HepG2 (cell line): ENCODE data around the gene CCDC33. TPM values are rescaled to one million over a fixed set of nuclear protein-coding genes. Genes with fewer than 3 reads are reported as not detected.

Experiments
- ARNT2 ChIP-seq: sonication (generic); formaldehyde crosslinking; IDR thresholded peaks from 2 replicates; pipeline ENCODE4 v1.8.0; 2022; ENCODE audit warnings: mild to moderate bottlenecking, low read depth, missing genetic modification reagents, moderate library complexity
- CBX1 ChIP-seq: IDR thresholded peaks from one replicate; pipeline ENCODE4 v1.6.1; 2016; ENCODE audit warnings: antibody characterized with exemption, low read depth
- ELK4 ChIP-seq: sonication (generic); formaldehyde crosslinking; IDR thresholded peaks from 2 replicates; pipeline ENCODE4 v1.9.0; 2021; ENCODE audit warnings: missing genetic modification reagents, borderline replicate concordance
- FOXP4 ChIP-seq: sonication (generic); formaldehyde crosslinking; IDR thresholded peaks from 2 replicates; pipeline ENCODE4 v1.4.0; 2020; ENCODE audit warnings: missing genetic modification reagents
- HOXD1 ChIP-seq: sonication (generic); formaldehyde crosslinking; IDR thresholded peaks from 2 replicates; pipeline ENCODE4 v1.5.0; 2020; ENCODE audit warnings: missing genetic modification reagents
- MAF1 ChIP-seq: sonication (generic); formaldehyde crosslinking; IDR thresholded peaks from 2 replicates; pipeline ENCODE4 v1.5.0; 2020; ENCODE audit warnings: missing genetic modification reagents, borderline replicate concordance
- MAFF ChIP-seq: IDR thresholded peaks from 2 replicates; pipeline ENCODE4 v1.6.1; 2011; ENCODE audit warnings: low read depth, low read length, improper control_type of control experiment
- MNT ChIP-seq: fragments of 450-650 bp; IDR thresholded peaks from 2 replicates; pipeline ENCODE4 v1.6.1; 2016
- SMAD3 ChIP-seq: sonication (generic); formaldehyde crosslinking; IDR thresholded peaks from 2 replicates; pipeline ENCODE4 v1.4.0; 2020; ENCODE audit warnings: missing genetic modification reagents
- SYNCRIP ChIP-seq: fragments of 200-400 bp; formaldehyde crosslinking; IDR thresholded peaks from 2 replicates; pipeline ENCODE4 v1.6.1; 2018; ENCODE audit warnings: mild to moderate bottlenecking, low read depth, low read length; ENCODE audit not compliant: insufficient read depth
- THRA ChIP-seq: sonication (generic); formaldehyde crosslinking; IDR thresholded peaks from 2 replicates; pipeline ENCODE4 v1.4.0; 2020; ENCODE audit warnings: missing genetic modification reagents, borderline replicate concordance
- ZFP91 ChIP-seq: sonication (generic); formaldehyde crosslinking; IDR thresholded peaks from 2 replicates; pipeline ENCODE4 v1.9.0; 2022; ENCODE audit warnings: missing genetic modification reagents, mild to moderate bottlenecking, borderline replicate concordance
- ZNF350 ChIP-seq: sonication (generic); formaldehyde crosslinking; IDR thresholded peaks from 2 replicates; pipeline ENCODE4 v1.4.0; 2020; ENCODE audit warnings: mild to moderate bottlenecking, low read depth, missing genetic modification reagents, borderline replicate concordance
- ZNF383 ChIP-seq: sonication (generic); formaldehyde crosslinking; IDR thresholded peaks from 2 replicates; pipeline ENCODE4 v1.4.0; 2020; ENCODE audit warnings: missing genetic modification reagents, mild to moderate bottlenecking, borderline replicate concordance
- ZNF549 ChIP-seq: sonication (generic); formaldehyde crosslinking; IDR thresholded peaks from 2 replicates; pipeline ENCODE4 v1.5.0; 2020; ENCODE audit warnings: missing genetic modification reagents
- ZNF639 ChIP-seq: conservative IDR thresholded peaks from 2 replicates; pipeline ENCODE4 v1.6.1; 2018; ENCODE audit warnings: missing genetic modification reagents
- ZNF709 ChIP-seq: sonication (generic); formaldehyde crosslinking; IDR thresholded peaks from 2 replicates; pipeline ENCODE4 v1.5.0; 2020; ENCODE audit warnings: mild to moderate bottlenecking, missing genetic modification reagents
- ZNF839 ChIP-seq: sonication (generic); formaldehyde crosslinking; IDR thresholded peaks from 2 replicates; pipeline ENCODE4 v1.4.0; 2020; ENCODE audit warnings: missing genetic modification reagents, mild to moderate bottlenecking, borderline replicate concordance
- ZSCAN31 ChIP-seq: sonication (generic); formaldehyde crosslinking; IDR thresholded peaks from 2 replicates; pipeline ENCODE4 v1.5.0; 2020; ENCODE audit warnings: low read depth, mild to moderate bottlenecking, missing genetic modification reagents
- polyA plus RNA-seq, 8 experiments: library from polyadenylated mRNA; depleted of rRNA in 3 of 8; stranded (reverse) in 7 of 8; unstranded in 1 of 8; fragments of >200 nt; fragmentation: Illumina TruSeq in 4 of 8; extraction: Trizol in 4 of 8; gene quantifications; 2 replicates each; pipeline versions ENCODE4 v1.2.1 to v1.2.3, GENCODE V29; 2011 to 2016; ENCODE audit warnings: low read depth in 4 of 8, missing spikeins in 1 of 8, mixed read lengths in 1 of 8; ENCODE audit not compliant: insufficient read depth in 1 of 8
- total RNA-seq, 5 experiments: library from RNA; depleted of rRNA; stranded (reverse); fragments of >200 nt; fragmentation: Illumina TruSeq; extraction: Trizol; gene quantifications; 2 replicates each; pipeline ENCODE4 v1.2.3, GENCODE V29; 2016; ENCODE audit warnings: low read depth in 1 of 5

Gene CCDC33
- total and polyA plus RNA-seq, 2 of the 13 experiments (the other 11 are each of a cell fraction or from before 2014, with no cell fraction given): 0.30 TPM; not detected in 1

GRCh38 chr15:74365598-74366445 lies 129.7 kb downstream of the CCDC33 start (continued):
- TF ChIP-seq ZNF839 (no peak), MAF1 (CRISPR knock-in tag) (no peak), ZNF383 (CRISPR knock-in tag) (no peak), ZNF350 (peak; percentile 48), ELK4 (CRISPR knock-in tag) (no peak), ZNF549 (CRISPR knock-in tag) (no peak), FOXP4 (CRISPR knock-in tag) (no peak), CBX1 (no peak), MAFF (no peak), HOXD1 (CRISPR knock-in tag) (0 out of 2 replicates have a peak, but pooled peaks have one; percentile 19), ARNT2 (CRISPR knock-in tag) (peak; percentile 28; the same call in 1 of the 2 replicates), ZFP91 (CRISPR knock-in tag) (peak; percentile 91; the same call in 1 of the 2 replicates), ZNF639 (CRISPR knock-in tag) (no peak), ZNF709 (CRISPR knock-in tag) (no peak), SMAD3 (no peak), MNT (no peak), ZSCAN31 (CRISPR knock-in tag) (0 out of 2 replicates have a peak, but pooled peaks have one; percentile 30), SYNCRIP (no peak), THRA (CRISPR knock-in tag) (no peak)
